Activated CD8-positive, alpha-beta T cell treated with anti-CD3 and anti-CD28 coated beads for 36 hours (primary cell): ENCODE measurements around the gene AGPAT1. TPM values are rescaled to one million over a fixed set of nuclear protein-coding genes. Genes with fewer than 3 reads are reported as not detected.

Experiments
- ATAC-seq: fragments of 200-7000 bp; cut with Tn5 transposase; one replicate; pipeline ENCODE4 v1.10.0; 2021; ENCODE audit warnings: mild to moderate bottlenecking, moderate library complexity
- CTCF ChIA-PET: fragments of 350-600 bp; sonication (Branson Sonifier 250); formaldehyde crosslinking; loops from one replicate; lab custom pipeline; 2021; ENCODE audit warnings: antibody characterized with exemption; lab: Charles Lee
- POLR2A ChIA-PET: fragments of 350-600 bp; sonication (Branson Sonifier 250); formaldehyde crosslinking; loops from one replicate; lab custom pipeline; 2021; ENCODE audit warnings: antibody characterized with exemption; lab: Charles Lee
- DNase-seq: peaks from one replicate; pipeline ENCODE4 v3.0.0-alpha.2; 2020
- H3K27ac Mint-ChIP-seq: one replicate; pipeline ENCODE4 v1.8.0; 2021; ENCODE audit warnings: mild to moderate bottlenecking, mixed read lengths
- H3K27me3 Mint-ChIP-seq: one replicate; pipeline ENCODE4 v1.8.0; 2021; ENCODE audit warnings: mixed read lengths
- H3K36me3 Mint-ChIP-seq: one replicate; pipeline ENCODE4 v1.8.0; 2021; ENCODE audit warnings: low read depth, mixed read lengths
- H3K4me1 Mint-ChIP-seq: one replicate; pipeline ENCODE4 v1.8.0; 2021; ENCODE audit warnings: low read depth, mixed read lengths
- H3K4me3 Mint-ChIP-seq: one replicate; pipeline ENCODE4 v1.8.0; 2021; ENCODE audit warnings: mild to moderate bottlenecking, moderate library complexity, mixed read lengths
- H3K9me3 Mint-ChIP-seq: one replicate; pipeline ENCODE4 v1.8.0; 2021; ENCODE audit warnings: mixed read lengths
- CTCF ChIP-seq: fragments of 200-600 bp; IDR thresholded peaks from one replicate; pipeline ENCODE4 v1.8.0; 2022; ENCODE audit warnings: antibody characterized with exemption, mild to moderate bottlenecking
- intact Hi-C: fragments of 100-400 bp; cut with micrococcal nuclease; formaldehyde crosslinking; loops from one replicate; pipeline ENCODE4 v1.10.0; 2022
- total RNA-seq, 2 experiments: library from RNA; stranded (reverse); gene quantifications; one replicate each; pipeline ENCODE4 v1.2.3, GENCODE V29; 2021

AGPAT1 gene
- total RNA-seq, 2 experiments from 2014 or later = 24.6 to 28.7 TPM

GRCh38 chr6:32208996-32209395, 33.1 kb upstream of the AGPAT1 start:
- H3K9me3 Mint-ChIP-seq = no peaks in the 10 kb centered on the region
- H3K4me1 Mint-ChIP-seq = no peaks in the 10 kb centered on the region
- ChIA-PET CTCF (interaction anchor here (1.8 kb wide), 1 partner anchor 90 kb away, joined by 6 read pairs; no protein-coding TSS in a partner anchor), POLR2A (no interaction called here)
- no peak for ATAC-seq
- H3K27me3 Mint-ChIP-seq = no peaks in the 10 kb centered on the region
- H3K27ac Mint-ChIP-seq = no peak overlapping the region
- intact Hi-C loops = no loop called here
- DNase-seq = no peak
- H3K36me3 Mint-ChIP-seq = no peaks in the 10 kb centered on the region
- TF ChIP-seq CTCF = no peak
- no peak overlapping the region for H3K4me3 Mint-ChIP-seq

GRCh38 chr6:32204268-32204715, 28.4 kb upstream of the AGPAT1 start:
- intact Hi-C loops = no loop called here
- POLR2A ChIA-PET = no interaction called here
- ATAC-seq (no peak), DNase-seq (no peak)
- Mint-ChIP-seq H3K36me3 (no peaks in the 10 kb centered on the region), H3K9me3 (no peaks in the 10 kb centered on the region), H3K4me1 (no peaks in the 10 kb centered on the region), H3K27me3 (no peaks in the 10 kb centered on the region), H3K27ac (no peak overlapping the region), H3K4me3 (no peak overlapping the region)
- CTCF ChIA-PET = interaction anchor here (1.6 kb wide), 1 partner anchor 86 kb away, joined by 5 read pairs; no protein-coding TSS in a partner anchor
- no peak for TF ChIP-seq CTCF

GRCh38 chr6:32203426-32204267, 27.8 kb upstream of the AGPAT1 start:
- no peak overlapping the region for H3K27ac Mint-ChIP-seq
- no peaks in the 10 kb centered on the region for H3K27me3 Mint-ChIP-seq
- POLR2A ChIA-PET = no interaction called here
- DNase-seq (no peak), ATAC-seq (no peak)
- no peaks in the 10 kb centered on the region for H3K4me1 Mint-ChIP-seq
- no peaks in the 10 kb centered on the region for H3K9me3 Mint-ChIP-seq
- intact Hi-C loops = no loop called here
- H3K4me3 Mint-ChIP-seq = no peak overlapping the region
- CTCF ChIA-PET = interaction anchor here (1.6 kb wide), 1 partner anchor 85 kb away, joined by 5 read pairs; no protein-coding TSS in a partner anchor
- no peak for TF ChIP-seq CTCF
- H3K36me3 Mint-ChIP-seq = no peaks in the 10 kb centered on the region

GRCh38 chr6:32202186-32202585, 26.3 kb upstream of the AGPAT1 start:
- DNase-seq (no peak), ATAC-seq (no peak)
- H3K4me1 Mint-ChIP-seq = no peaks in the 10 kb centered on the region
- no peak overlapping the region for H3K4me3 Mint-ChIP-seq
- intact Hi-C loops = no loop called here
- no peaks in the 10 kb centered on the region for H3K9me3 Mint-ChIP-seq
- no peaks in the 10 kb centered on the region for H3K27me3 Mint-ChIP-seq
- CTCF ChIA-PET = no interaction called here
- no peak overlapping the region for H3K27ac Mint-ChIP-seq
- POLR2A ChIA-PET = no interaction called here
- no peaks in the 10 kb centered on the region for H3K36me3 Mint-ChIP-seq
- TF ChIP-seq CTCF = no peak
